Lower lobe of right lung (tissue), 2 donors: Measurements from ENCODE around the gene TXN2. TPM values are rescaled to one million over a fixed set of nuclear protein-coding genes. Genes with fewer than 3 reads are reported as not detected.
A peak's percentile ranks its signal among the peaks of the same experiment; 100 is the strongest.

Experiments
- ATAC-seq, 2 donors: fragments of 200-7000 bp; cut with Tn5 transposase; one replicate each; pipeline ENCODE4 v1.9.1; 2020 to 2022; ENCODE audit warnings: mild to moderate bottlenecking in 2 of 2, moderate library complexity in 2 of 2
- DNase-seq: peaks from one replicate; pipeline ENCODE4 v3.0.0-alpha.2; 2020
- H3K27ac ChIP-seq: fragments of 200-600 bp; one replicate; pipeline ENCODE4 v1.8.0; 2022
- H3K27me3 ChIP-seq: fragments of 200-600 bp; one replicate; pipeline ENCODE4 v1.8.0; 2022; ENCODE audit warnings: low read depth
- H3K36me3 ChIP-seq: fragments of 200-600 bp; one replicate; pipeline ENCODE4 v1.8.0; 2022; ENCODE audit warnings: mild to moderate bottlenecking
- H3K4me1 ChIP-seq: fragments of 200-600 bp; one replicate; pipeline ENCODE4 v1.8.0; 2022
- H3K4me3 ChIP-seq: fragments of 200-600 bp; one replicate; pipeline ENCODE4 v1.8.0; 2022; ENCODE audit warnings: mild to moderate bottlenecking
- H3K9me3 ChIP-seq: fragments of 200-600 bp; one replicate; pipeline ENCODE4 v1.8.0; 2022
- intact Hi-C: fragments of 100-400 bp; cut with DNase I; formaldehyde crosslinking; loops from one replicate; pipeline ENCODE4 v1.11.0; 2022
- total RNA-seq: library from RNA; stranded (reverse); fragmentation: NEBNext Ultra II Directional; extraction: Animal tissue kit (Norgen Biotek cat#: 25700); gene quantifications from one replicate; pipeline ENCODE4 v1.2.1, GENCODE V29; 2021
- TF ChIP-seq, protein P1 (sequence below): fragments of 200-600 bp; IDR thresholded peaks from one replicate; pipeline ENCODE4 v1.8.0; 2022; ENCODE audit warnings: antibody characterized with exemption, mild to moderate bottlenecking
- donor health status: DM: no; HTN: yes; CAD: no; lungs with severe emphysema.

Gene TXN2
- total RNA-seq, 1 donor from 2014 or later: 56.4 TPM

DNA sequence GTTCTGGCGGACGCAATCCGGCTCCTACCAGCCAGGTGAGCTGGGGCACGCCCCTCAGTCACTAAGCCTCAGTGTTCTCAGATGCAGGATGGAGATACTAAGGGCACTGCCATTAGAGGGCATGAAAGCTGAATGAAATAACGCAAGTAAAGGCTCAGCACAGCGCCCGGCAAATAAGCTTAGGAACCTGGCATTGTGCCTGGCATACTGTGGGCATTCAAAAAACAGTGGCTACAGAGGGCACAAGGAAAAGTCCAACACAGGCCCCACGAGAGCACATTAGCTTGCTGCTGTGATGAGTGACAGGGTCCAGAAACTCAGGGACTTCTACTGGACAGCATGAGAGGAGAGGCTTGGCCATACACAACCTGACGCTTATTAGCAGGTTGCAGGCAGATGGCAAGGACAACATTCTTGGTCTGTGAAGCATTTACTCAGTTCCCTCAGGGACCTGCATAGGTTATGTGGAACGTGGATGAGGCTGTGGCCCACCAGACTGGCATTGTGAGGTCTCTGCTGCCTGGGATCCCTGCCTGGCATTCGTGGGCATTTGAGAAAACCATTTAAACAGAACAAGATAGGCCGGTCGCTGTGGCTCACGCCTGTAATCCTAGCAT, 12.2 kb downstream of the TXN2 start:
- TF ChIP-seq, protein P1, sequence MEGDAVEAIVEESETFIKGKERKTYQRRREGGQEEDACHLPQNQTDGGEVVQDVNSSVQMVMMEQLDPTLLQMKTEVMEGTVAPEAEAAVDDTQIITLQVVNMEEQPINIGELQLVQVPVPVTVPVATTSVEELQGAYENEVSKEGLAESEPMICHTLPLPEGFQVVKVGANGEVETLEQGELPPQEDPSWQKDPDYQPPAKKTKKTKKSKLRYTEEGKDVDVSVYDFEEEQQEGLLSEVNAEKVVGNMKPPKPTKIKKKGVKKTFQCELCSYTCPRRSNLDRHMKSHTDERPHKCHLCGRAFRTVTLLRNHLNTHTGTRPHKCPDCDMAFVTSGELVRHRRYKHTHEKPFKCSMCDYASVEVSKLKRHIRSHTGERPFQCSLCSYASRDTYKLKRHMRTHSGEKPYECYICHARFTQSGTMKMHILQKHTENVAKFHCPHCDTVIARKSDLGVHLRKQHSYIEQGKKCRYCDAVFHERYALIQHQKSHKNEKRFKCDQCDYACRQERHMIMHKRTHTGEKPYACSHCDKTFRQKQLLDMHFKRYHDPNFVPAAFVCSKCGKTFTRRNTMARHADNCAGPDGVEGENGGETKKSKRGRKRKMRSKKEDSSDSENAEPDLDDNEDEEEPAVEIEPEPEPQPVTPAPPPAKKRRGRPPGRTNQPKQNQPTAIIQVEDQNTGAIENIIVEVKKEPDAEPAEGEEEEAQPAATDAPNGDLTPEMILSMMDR: no peak
- peaks cover 66% of the 10 kb centered on the region for H3K4me1 ChIP-seq
- H3K4me3 ChIP-seq: no peak overlapping the region
- no peaks in the 10 kb centered on the region for H3K9me3 ChIP-seq
- H3K27ac ChIP-seq: peak overlapping the region; percentile 66
- H3K36me3 ChIP-seq: peaks cover 40% of the 10 kb centered on the region
- ATAC-seq (no peak), DNase-seq (no peak)
- intact Hi-C loops: no loop called here
- H3K27me3 ChIP-seq: no peaks in the 10 kb centered on the region

DNA sequence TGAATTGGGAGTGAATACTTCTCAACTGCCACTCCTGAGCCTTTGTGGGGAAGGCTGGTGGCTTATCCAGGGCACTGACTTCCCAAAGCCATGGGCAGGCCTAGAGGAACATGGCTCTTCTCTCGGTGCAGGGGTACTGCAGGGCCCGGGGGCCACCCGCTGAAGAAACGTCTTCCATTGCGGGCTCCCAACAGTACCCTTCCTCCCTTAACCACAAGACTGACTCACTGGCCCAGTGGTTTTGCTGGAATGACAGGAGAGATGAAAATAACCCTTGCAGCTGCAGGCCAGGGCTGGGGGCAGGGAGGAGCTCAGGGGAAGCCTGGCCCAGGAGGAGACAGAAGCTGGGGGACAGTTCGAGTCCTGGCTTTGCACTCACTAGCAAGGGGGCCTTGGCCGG, 13.5 kb downstream of the TXN2 start:
- DNase-seq (no peak), ATAC-seq (no peak)
- Histone ChIP-seq H3K4me1 (peaks cover 70% of the 10 kb centered on the region), H3K27ac (peak overlapping the region; percentile 79), H3K27me3 (no peaks in the 10 kb centered on the region), H3K36me3 (peaks cover 28% of the 10 kb centered on the region), H3K4me3 (no peak overlapping the region), H3K9me3 (no peaks in the 10 kb centered on the region)
- TF ChIP-seq, protein P1: no peak
- intact Hi-C loops: no loop called here

DNA sequence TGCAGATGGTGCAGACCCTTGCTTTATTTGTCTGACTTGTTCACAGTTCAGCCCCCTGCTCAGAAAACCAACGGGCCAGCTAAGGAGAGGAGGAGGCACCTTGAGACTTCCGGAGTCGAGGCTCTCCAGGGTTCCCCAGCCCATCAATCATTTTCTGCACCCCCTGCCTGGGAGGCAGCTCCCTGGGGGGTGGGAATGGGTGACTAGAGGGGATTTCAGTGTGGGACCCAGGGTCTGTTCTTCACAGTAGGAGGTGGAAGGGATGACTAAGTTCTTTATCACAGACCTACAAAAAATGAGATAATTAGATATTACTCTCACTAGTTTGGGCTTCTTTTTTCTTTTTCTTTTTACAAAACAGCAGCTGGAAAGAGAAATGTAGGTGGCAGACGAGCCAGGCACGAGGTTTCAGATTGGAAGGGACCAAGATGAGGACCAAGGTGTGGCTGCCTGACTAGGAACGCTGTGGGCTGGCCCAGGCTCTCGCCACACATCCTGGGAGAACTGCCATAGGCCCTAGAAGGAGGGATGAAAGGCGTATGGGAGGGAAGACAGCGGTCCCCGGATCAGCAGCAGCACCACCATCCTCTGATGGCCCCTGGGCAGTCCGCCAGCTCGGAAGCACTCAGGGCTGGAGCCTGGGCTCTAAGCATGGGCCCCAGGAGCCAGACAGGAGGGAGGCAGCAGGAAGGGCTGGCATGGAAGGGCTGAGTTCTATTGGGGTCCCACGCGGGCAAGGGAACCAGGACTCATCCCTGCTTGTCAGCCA, 14.2 kb downstream of the TXN2 start:
- Histone ChIP-seq H3K27ac (peak overlapping the region; percentile 79), H3K4me1 (peaks cover 78% of the 10 kb centered on the region), H3K4me3 (no peak overlapping the region), H3K27me3 (no peaks in the 10 kb centered on the region), H3K9me3 (no peaks in the 10 kb centered on the region), H3K36me3 (peaks cover 22% of the 10 kb centered on the region)
- DNase-seq (no peak), ATAC-seq (peak in 1 of 2 donors; percentile 2)
- TF ChIP-seq, protein P1: no peak
- intact Hi-C loops: no loop called here

DNA sequence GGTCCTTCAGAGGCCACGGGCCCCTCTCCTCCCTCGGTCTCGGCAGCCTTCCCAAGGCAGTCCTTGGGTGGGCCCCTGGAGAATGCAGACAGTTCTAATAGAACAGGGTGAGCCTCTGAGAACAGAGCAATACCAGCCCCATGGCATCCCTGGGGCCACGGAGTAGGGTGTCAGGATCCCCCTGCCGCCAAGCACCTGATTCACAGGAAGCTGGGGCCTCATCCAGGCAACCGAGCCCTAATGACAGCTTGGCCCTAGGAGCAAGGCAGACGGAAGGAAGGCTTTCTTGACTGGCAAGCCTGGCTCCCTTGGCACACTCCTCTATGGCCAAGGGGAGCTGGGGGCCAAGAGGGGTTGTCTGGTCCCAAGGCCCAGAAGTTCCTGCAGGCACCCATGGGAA, 15.2 kb downstream of the TXN2 start:
- peak overlapping the region; percentile 79 for H3K27ac ChIP-seq
- TF ChIP-seq, protein P1: no peak
- intact Hi-C loops: no loop called here

DNA sequence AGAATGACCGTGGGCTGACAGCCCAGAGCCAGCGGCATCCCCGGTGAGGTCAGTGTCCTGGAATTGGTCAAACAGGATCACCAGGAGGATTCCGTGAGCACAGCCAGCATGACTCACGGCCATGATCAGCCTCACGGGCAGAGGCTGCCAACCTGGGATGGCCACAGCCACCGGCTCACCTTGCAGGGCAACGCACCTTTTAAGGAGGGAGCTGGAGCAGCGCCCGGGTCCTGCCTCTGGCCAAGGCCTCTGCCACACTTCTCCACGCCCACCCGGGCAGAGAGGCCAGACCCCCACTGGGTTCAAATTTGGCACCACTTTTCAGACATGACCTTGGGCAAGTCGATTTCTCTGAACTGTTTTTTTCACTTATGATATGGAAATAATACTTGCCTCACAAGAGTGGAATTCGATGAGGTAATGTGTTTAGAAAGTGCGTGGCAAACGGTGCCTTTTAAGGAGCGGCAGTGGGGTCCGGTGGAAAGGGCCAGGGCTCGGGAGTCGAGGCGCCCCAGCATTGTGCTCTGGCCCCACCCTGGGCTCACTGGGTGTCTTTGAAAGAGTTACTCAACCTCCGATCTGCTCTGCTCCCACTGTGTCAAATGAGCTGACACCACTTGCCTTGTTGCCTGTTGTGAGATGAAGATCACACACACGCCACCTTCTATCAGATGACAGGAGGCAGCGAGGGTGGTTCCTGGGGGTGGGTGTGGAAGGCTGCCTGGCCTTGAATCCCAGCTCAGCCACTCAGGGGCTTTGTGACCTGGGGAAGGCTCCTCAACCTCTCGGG, 16.0 kb downstream of the TXN2 start:
- Histone ChIP-seq H3K27me3 (no peaks in the 10 kb centered on the region), H3K4me3 (no peak overlapping the region), H3K4me1 (peaks cover 87% of the 10 kb centered on the region), H3K36me3 (peaks cover 7% of the 10 kb centered on the region), H3K9me3 (no peaks in the 10 kb centered on the region), H3K27ac (peak overlapping the region; percentile 79)
- intact Hi-C loops: no loop called here
- ATAC-seq (peak; percentile 65 to 80), DNase-seq (peak; percentile 84)
- TF ChIP-seq, protein P1: no peak

More for the DNA sequence above, 15.2 kb downstream of the TXN2 start:
- Histone ChIP-seq H3K36me3 (peaks cover 13% of the 10 kb centered on the region), H3K27me3 (no peaks in the 10 kb centered on the region), H3K4me1 (peaks cover 87% of the 10 kb centered on the region), H3K4me3 (no peak overlapping the region), H3K9me3 (no peaks in the 10 kb centered on the region)
- DNase-seq (no peak), ATAC-seq (no peak)
